Gastrocnemius medialis (tissue), 4 donors: ENCODE results near the gene CD1B. TPM values are rescaled to one million over a fixed set of nuclear protein-coding genes. Genes with fewer than 3 reads are reported as not detected.

Experiments
- ATAC-seq, 2 donors: fragments of 150-250 bp; one replicate each; pipeline ENCODE4 v1.9.1; 2016
- DNase-seq, 2 donors: peaks; one replicate each; pipeline ENCODE4 v3.0.0-alpha.2; 2019
- H3K27ac ChIP-seq, 4 donors: fragments of 200-600 bp; sonication (generic); 1 replicate in 1 of 4; 2 replicates in 3 of 4; pipeline ENCODE4 v1.5.1; 2016 to 2018; ENCODE audit warnings: mild to moderate bottlenecking in 2 of 4, moderate library complexity in 1 of 4
- H3K27me3 ChIP-seq, 3 donors: fragments of 200-600 bp; sonication (generic) in 2 of 3; 1 replicate in 1 of 3; 2 replicates in 2 of 3; pipeline versions ENCODE4 v1.5.1 to v1.6.0; 2016 to 2019; ENCODE audit warnings: mild to moderate bottlenecking in 1 of 3, moderate library complexity in 1 of 3
- H3K36me3 ChIP-seq, 2 donors: fragments of 200-600 bp; sonication (generic) in 1 of 2; one replicate each; pipeline ENCODE4 v1.5.1; 2017 to 2018
- H3K4me1 ChIP-seq, 2 donors: fragments of 200-600 bp; sonication (generic) in 1 of 2; one replicate each; pipeline ENCODE4 v1.5.1; 2016 to 2017; ENCODE audit warnings: mild to moderate bottlenecking in 2 of 2
- H3K4me3 ChIP-seq, 4 donors: fragments of 200-600 bp; sonication (generic) in 3 of 4; 1 replicate in 1 of 4; 2 replicates in 3 of 4; pipeline ENCODE4 v1.5.1; 2016 to 2019; ENCODE audit warnings: mild to moderate bottlenecking in 2 of 4
- H3K9me3 ChIP-seq, 3 donors: fragments of 200-600 bp; sonication (generic) in 2 of 3; 1 replicate in 1 of 3; 2 replicates in 2 of 3; pipeline ENCODE4 v1.5.1; 2016 to 2019
- POLR2A ChIP-seq, 2 donors: fragments of 450-650 bp; IDR thresholded peaks; one replicate each; pipeline ENCODE4 v1.6.1; 2017; ENCODE audit warnings: antibody characterized with exemption in 2 of 2, mild to moderate bottlenecking in 2 of 2, moderate library complexity in 2 of 2
- in situ Hi-C, 4 donors: fragments of 200-750 bp; cut with MboI; loops; one replicate each; pipeline versions ENCODE4 v1.15.0 to v1.8.0; 2017; ENCODE audit warnings: low sequenced_read_pairs in 4 of 4
- intact Hi-C: fragments of 100-400 bp; cut with DNase I; formaldehyde crosslinking; loops from one replicate; pipeline ENCODE4 v1.15.1; 2023; ENCODE audit warnings: low total_unique reads
- total RNA-seq, 4 donors: library from RNA; depleted of rRNA; stranded (reverse); fragments of >200 nt; gene quantifications; one replicate each; pipeline versions ENCODE4 v1.1.0 to v1.2.3, GENCODE V29; 2016
- TF ChIP-seq, protein P1 (sequence below), 5 experiments: fragments of 450-650 bp in 3 of 5; fragments of 200-600 bp in 2 of 5; sonication (generic) in 2 of 5; IDR thresholded peaks in 4 of 5; conservative IDR thresholded peaks in 1 of 5; 1 replicate in 4 of 5; 2 replicates in 1 of 5; pipeline ENCODE4 v1.5.1; 2016 to 2019; ENCODE audit warnings: antibody characterized with exemption in 5 of 5, mild to moderate bottlenecking in 3 of 5, moderate library complexity in 3 of 5

The CD1B gene
- total RNA-seq, 4 donors from 2014 or later = not detected

DNA sequence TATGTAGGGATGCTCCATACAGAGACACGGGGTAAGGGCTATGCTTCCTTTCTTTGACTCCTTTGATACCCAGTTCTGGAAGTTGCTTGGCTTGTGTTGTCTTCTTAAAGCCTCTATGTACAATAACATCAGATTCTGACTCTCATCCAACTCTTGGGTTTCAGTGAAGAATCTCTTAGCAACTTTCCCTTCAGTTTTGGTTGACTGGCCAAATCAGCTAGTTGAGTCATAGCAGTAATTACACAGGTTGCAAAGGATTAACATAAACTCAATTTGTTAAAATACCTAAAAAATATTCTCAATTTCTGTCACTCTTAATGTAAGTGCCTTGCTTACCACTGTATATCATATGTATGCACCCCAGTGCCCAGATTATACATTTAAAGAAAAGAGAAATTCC, 31.6 kb upstream of the CD1B start:
- TF ChIP-seq POLR2A (IDR thresholded peaks at IDR 0.05) = no peak
- TF ChIP-seq, protein P1, sequence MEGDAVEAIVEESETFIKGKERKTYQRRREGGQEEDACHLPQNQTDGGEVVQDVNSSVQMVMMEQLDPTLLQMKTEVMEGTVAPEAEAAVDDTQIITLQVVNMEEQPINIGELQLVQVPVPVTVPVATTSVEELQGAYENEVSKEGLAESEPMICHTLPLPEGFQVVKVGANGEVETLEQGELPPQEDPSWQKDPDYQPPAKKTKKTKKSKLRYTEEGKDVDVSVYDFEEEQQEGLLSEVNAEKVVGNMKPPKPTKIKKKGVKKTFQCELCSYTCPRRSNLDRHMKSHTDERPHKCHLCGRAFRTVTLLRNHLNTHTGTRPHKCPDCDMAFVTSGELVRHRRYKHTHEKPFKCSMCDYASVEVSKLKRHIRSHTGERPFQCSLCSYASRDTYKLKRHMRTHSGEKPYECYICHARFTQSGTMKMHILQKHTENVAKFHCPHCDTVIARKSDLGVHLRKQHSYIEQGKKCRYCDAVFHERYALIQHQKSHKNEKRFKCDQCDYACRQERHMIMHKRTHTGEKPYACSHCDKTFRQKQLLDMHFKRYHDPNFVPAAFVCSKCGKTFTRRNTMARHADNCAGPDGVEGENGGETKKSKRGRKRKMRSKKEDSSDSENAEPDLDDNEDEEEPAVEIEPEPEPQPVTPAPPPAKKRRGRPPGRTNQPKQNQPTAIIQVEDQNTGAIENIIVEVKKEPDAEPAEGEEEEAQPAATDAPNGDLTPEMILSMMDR (IDR thresholded peaks at IDR 0.05 in 4 of 5, conservative IDR thresholded peaks at IDR 0.05 in 1 of 5) = no peak
- H3K27me3 ChIP-seq = no peaks in the 10 kb centered on the region
- DNase-seq (no peak), ATAC-seq (no peak)
- intact Hi-C loops = no loop called here
- no peaks in the 10 kb centered on the region for H3K4me1 ChIP-seq
- H3K27ac ChIP-seq = no peak overlapping the region
- no peaks in the 10 kb centered on the region for H3K9me3 ChIP-seq
- H3K4me3 ChIP-seq = no peak overlapping the region
- in situ Hi-C loops = no loop called here
- H3K36me3 ChIP-seq = no peaks in the 10 kb centered on the region

DNA sequence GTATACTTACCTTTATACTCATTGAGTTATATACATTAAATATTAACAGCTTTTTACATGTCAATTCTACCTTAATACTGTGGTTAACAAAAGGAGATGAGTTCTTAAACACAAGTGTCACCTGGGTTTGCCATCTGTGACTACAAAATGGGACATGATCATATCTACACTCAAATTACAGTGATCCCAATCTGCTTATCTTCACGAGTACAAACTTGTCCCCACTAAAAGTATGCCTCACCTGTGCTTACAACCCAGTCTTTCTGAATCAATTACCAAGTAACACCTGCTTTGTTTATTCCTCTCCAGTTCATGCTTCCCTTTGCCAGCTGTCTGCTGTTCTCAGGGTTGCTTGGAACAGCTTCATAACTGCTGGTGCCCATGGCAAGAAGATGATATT, 31.2 kb upstream of the CD1B start:
- no peaks in the 10 kb centered on the region for H3K27me3 ChIP-seq
- no peaks in the 10 kb centered on the region for H3K4me1 ChIP-seq
- DNase-seq (no peak), ATAC-seq (no peak)
- no peak overlapping the region for H3K4me3 ChIP-seq
- H3K9me3 ChIP-seq = no peaks in the 10 kb centered on the region
- TF ChIP-seq, protein P1 (IDR thresholded peaks at IDR 0.05 in 4 of 5, conservative IDR thresholded peaks at IDR 0.05 in 1 of 5) = no peak
- TF ChIP-seq POLR2A (IDR thresholded peaks at IDR 0.05) = no peak
- intact Hi-C loops (no loop called here), in situ Hi-C loops (no loop called here)
- no peaks in the 10 kb centered on the region for H3K36me3 ChIP-seq
- no peak overlapping the region for H3K27ac ChIP-seq

DNA sequence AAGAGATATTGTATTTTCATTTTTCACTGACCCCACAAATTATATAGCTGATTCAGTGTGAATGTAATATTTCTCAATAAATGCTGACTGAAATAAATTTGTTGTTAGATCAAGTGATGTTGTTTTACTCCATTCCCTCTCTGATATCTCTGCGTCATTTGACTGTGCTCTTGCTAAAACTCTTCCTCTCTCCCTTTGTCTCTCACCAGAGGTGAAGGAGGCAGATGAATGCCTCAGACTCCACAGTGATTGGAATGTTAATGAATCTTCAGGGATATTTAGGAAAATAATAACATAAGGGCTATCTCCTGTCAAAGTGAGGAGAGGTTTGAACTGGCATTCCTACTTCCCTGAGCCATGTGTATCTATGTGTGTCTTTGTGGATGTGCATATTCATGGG, 26.1 kb upstream of the CD1B start:
- H3K27me3 ChIP-seq = no peaks in the 10 kb centered on the region
- ATAC-seq (no peak), DNase-seq (no peak)
- no peak overlapping the region for H3K27ac ChIP-seq
- H3K4me3 ChIP-seq = no peak overlapping the region
- H3K4me1 ChIP-seq = no peaks in the 10 kb centered on the region
- in situ Hi-C loops = no loop called here
- no peaks in the 10 kb centered on the region for H3K9me3 ChIP-seq
- no peaks in the 10 kb centered on the region for H3K36me3 ChIP-seq
- intact Hi-C loops = no loop called here
- no peak for TF ChIP-seq POLR2A (IDR thresholded peaks at IDR 0.05)
- TF ChIP-seq, protein P1 (IDR thresholded peaks at IDR 0.05 in 4 of 5, conservative IDR thresholded peaks at IDR 0.05 in 1 of 5) = no peak

DNA sequence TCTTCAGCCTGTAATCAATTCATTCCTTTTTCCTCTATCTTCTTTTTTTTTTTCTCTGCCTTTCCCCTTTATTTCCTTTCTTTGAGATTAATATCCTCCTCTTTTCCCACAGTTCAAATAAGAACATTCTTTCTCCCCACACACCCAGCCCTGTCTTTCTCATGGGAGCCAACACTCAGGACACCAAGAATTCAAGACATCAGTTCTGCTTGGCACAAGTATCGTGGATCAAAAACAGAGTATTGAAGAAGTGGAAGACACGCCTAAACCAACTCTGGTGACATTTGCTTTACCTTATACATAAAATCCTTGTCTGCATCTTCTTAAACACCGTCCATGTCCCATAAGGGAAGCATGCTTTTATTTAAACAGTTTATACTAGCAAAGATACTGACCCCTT, 25.3 kb upstream of the CD1B start:
- DNase-seq (no peak), ATAC-seq (no peak)
- H3K36me3 ChIP-seq = no peaks in the 10 kb centered on the region
- in situ Hi-C loops (no loop called here), intact Hi-C loops (no loop called here)
- H3K4me3 ChIP-seq = no peak overlapping the region
- TF ChIP-seq, protein P1 (IDR thresholded peaks at IDR 0.05 in 4 of 5, conservative IDR thresholded peaks at IDR 0.05 in 1 of 5) = no peak
- no peak for TF ChIP-seq POLR2A (IDR thresholded peaks at IDR 0.05)
- H3K9me3 ChIP-seq = no peaks in the 10 kb centered on the region
- no peaks in the 10 kb centered on the region for H3K27me3 ChIP-seq
- no peak overlapping the region for H3K27ac ChIP-seq
- H3K4me1 ChIP-seq = no peaks in the 10 kb centered on the region

DNA sequence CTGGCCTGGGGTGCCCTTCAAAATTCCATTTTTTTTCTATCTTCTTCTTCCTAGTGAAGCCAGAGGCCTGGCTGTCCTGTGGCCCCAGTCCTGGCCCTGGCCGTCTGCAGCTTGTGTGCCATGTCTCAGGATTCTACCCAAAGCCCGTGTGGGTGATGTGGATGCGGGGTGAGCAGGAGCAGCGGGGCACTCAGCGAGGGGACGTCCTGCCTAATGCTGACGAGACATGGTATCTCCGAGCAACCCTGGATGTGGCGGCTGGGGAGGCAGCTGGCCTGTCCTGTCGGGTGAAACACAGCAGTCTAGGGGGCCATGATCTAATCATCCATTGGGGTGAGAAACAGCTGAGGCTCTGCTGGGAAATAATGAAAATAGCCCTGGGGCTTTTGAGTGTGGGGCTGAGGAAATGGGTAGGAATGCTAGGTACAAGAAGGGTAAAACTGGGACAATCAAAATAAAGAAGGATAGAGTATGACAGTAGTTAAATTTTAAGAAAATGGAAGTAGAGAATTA, 24.5 kb upstream of the CD1B start:
- ATAC-seq = no peak
- Histone ChIP-seq H3K4me3 (no peak overlapping the region), H3K36me3 (no peaks in the 10 kb centered on the region), H3K27me3 (no peaks in the 10 kb centered on the region), H3K27ac (no peak overlapping the region), H3K9me3 (no peaks in the 10 kb centered on the region), H3K4me1 (no peaks in the 10 kb centered on the region)
- TF ChIP-seq, protein P1 (IDR thresholded peaks at IDR 0.05 in 4 of 5, conservative IDR thresholded peaks at IDR 0.05 in 1 of 5) = no peak
- TF ChIP-seq POLR2A (IDR thresholded peaks at IDR 0.05) = no peak
- no peak for DNase-seq
- in situ Hi-C loops = no loop called here
- intact Hi-C loops = no loop called here
